Endothelial cell (in vitro differentiated cells): Measurements from ENCODE around the gene MAGEA2B. TPM values are rescaled to one million over a fixed set of nuclear protein-coding genes. Genes with fewer than 3 reads are reported as not detected.
"Not testable (repeated sequence)": the region's sequence is repeated elsewhere in the genome, so short reads cannot be mapped to it uniquely, and the experiment has no call there.

Experiments used
- DNase-seq: peaks from one replicate; pipeline ENCODE4 v3.0.0; 2021; ENCODE audit warnings: low spot score
- H3K27ac Mint-ChIP-seq: one replicate; pipeline ENCODE4 v1.8.0; 2021; ENCODE audit warnings: mixed read lengths, inconsistent platforms; ENCODE audit not compliant: unreplicated experiment
- H3K27me3 Mint-ChIP-seq: one replicate; pipeline ENCODE4 v1.8.0; 2021; ENCODE audit warnings: mild to moderate bottlenecking, moderate library complexity, mixed read lengths, inconsistent platforms; ENCODE audit not compliant: unreplicated experiment
- H3K36me3 Mint-ChIP-seq: one replicate; pipeline ENCODE4 v1.8.0; 2021; ENCODE audit warnings: mild to moderate bottlenecking, low read depth, mixed read lengths, inconsistent platforms; ENCODE audit not compliant: unreplicated experiment
- H3K4me1 Mint-ChIP-seq: one replicate; pipeline ENCODE4 v1.8.0; 2021; ENCODE audit warnings: mild to moderate bottlenecking, mixed read lengths, inconsistent platforms; ENCODE audit not compliant: unreplicated experiment
- H3K4me3 Mint-ChIP-seq: one replicate; pipeline ENCODE4 v1.8.0; 2021; ENCODE audit warnings: mild to moderate bottlenecking, mixed read lengths, inconsistent platforms; ENCODE audit not compliant: unreplicated experiment
- H3K9me3 Mint-ChIP-seq: one replicate; pipeline ENCODE4 v1.8.0; 2021; ENCODE audit warnings: mixed read lengths, inconsistent platforms; ENCODE audit not compliant: unreplicated experiment
- CTCF ChIP-seq: fragments of 200-600 bp; sonication (generic); IDR thresholded peaks from one replicate; pipeline ENCODE4 v1.5.0; 2021; ENCODE audit warnings: antibody characterized with exemption; ENCODE audit not compliant: unreplicated experiment
- long read RNA-seq: library from polyadenylated mRNA; unstranded; transcript quantifications from one replicate; pipeline ENCODE4 v2.0.0, GENCODE V29; 2020; ENCODE audit not compliant: unreplicated experiment
- total RNA-seq: library from RNA; stranded (reverse); fragmentation: NEBNext Ultra II Directional; extraction: Animal tissue kit (Norgen Biotek cat#: 25700); gene quantifications from one replicate; pipeline ENCODE4 v1.2.1, GENCODE V29; 2021; ENCODE audit not compliant: unreplicated experiment

The MAGEA2B gene
- 0.97 TPM for total RNA-seq
- long read RNA-seq, partial matches to known transcripts = 1 of 3 reads
- long read RNA-seq, other reads (novel, unspliced or antisense) = 2 of 3 reads

GRCh38 chrX:152713815-152714787 lies at the start of gene MAGEA2B:
Gene MAGEA2B (plus strand): TSS chrX:152714628. CDS start chrX:152717107, 2,479 bp downstream.
- not testable (repeated sequence) for DNase-seq, H3K27me3 Mint-ChIP-seq, H3K36me3 Mint-ChIP-seq, H3K9me3 Mint-ChIP-seq, H3K4me3 Mint-ChIP-seq, H3K4me1 Mint-ChIP-seq, H3K27ac Mint-ChIP-seq

- H3K4me1 Mint-ChIP-seq = no peaks in the 10 kb centered on the region
- TF ChIP-seq CTCF = no peak
- no peaks in the 10 kb centered on the region for H3K9me3 Mint-ChIP-seq
- H3K27ac Mint-ChIP-seq = no peak overlapping the region
- H3K27me3 Mint-ChIP-seq = no peaks in the 10 kb centered on the region
- H3K36me3 Mint-ChIP-seq = no peaks in the 10 kb centered on the region
- H3K4me3 Mint-ChIP-seq = no peak overlapping the region
- DNase-seq = no peak
Observed at GRCh38 chrX:152674135-152674534, 40.3 kb upstream of the MAGEA2B start.

GRCh38 chrX:152674652-152675051 lies 39.8 kb upstream of the MAGEA2B start:
- H3K9me3 Mint-ChIP-seq, H3K4me1 Mint-ChIP-seq, H3K36me3 Mint-ChIP-seq, H3K27ac Mint-ChIP-seq, DNase-seq, H3K4me3 Mint-ChIP-seq, H3K27me3 Mint-ChIP-seq: not testable (repeated sequence)

- H3K9me3 Mint-ChIP-seq, H3K27ac Mint-ChIP-seq, H3K36me3 Mint-ChIP-seq, H3K27me3 Mint-ChIP-seq, H3K4me1 Mint-ChIP-seq, DNase-seq, H3K4me3 Mint-ChIP-seq: not testable (repeated sequence)
Observed at GRCh38 chrX:152681012-152681411, 33.4 kb upstream of the MAGEA2B start.

- DNase-seq, H3K4me1 Mint-ChIP-seq, H3K27me3 Mint-ChIP-seq: not testable (repeated sequence)
Observed at GRCh38 chrX:152697952-152698931, 16.2 kb upstream of the MAGEA2B start, which contains the start of gene MAGEA3. Gene MAGEA3 (plus strand): TSS chrX:152698794. CDS start chrX:152700833, 2,039 bp downstream.

GRCh38 chrX:152700390-152700789 lies 14.0 kb upstream of the MAGEA2B start:
- DNase-seq, H3K4me1 Mint-ChIP-seq, H3K36me3 Mint-ChIP-seq, H3K4me3 Mint-ChIP-seq, H3K9me3 Mint-ChIP-seq, H3K27me3 Mint-ChIP-seq, H3K27ac Mint-ChIP-seq: not testable (repeated sequence)

More at GRCh38 chrX:152697952-152698931, 16.2 kb upstream of the MAGEA2B start, which contains the start of gene MAGEA3:
- H3K36me3 Mint-ChIP-seq, H3K27ac Mint-ChIP-seq, H3K9me3 Mint-ChIP-seq, H3K4me3 Mint-ChIP-seq: not testable (repeated sequence)

- H3K27ac Mint-ChIP-seq, H3K4me3 Mint-ChIP-seq, H3K4me1 Mint-ChIP-seq, H3K27me3 Mint-ChIP-seq, DNase-seq, H3K9me3 Mint-ChIP-seq, H3K36me3 Mint-ChIP-seq: not testable (repeated sequence)
Observed at GRCh38 chrX:152706500-152706899, 7.9 kb upstream of the MAGEA2B start.

GRCh38 chrX:152709173-152709572 lies 5.3 kb upstream of the MAGEA2B start, which contains the start of gene CSAG2:
Gene CSAG2 (minus strand): TSS chrX:152709273. CDS start chrX:152709112, 161 bp downstream.
- not testable (repeated sequence) for H3K27ac Mint-ChIP-seq, H3K4me1 Mint-ChIP-seq, DNase-seq

GRCh38 chrX:152713195-152713594 lies 1.2 kb upstream of the MAGEA2B start:
- not testable (repeated sequence) for H3K9me3 Mint-ChIP-seq, H3K36me3 Mint-ChIP-seq, H3K4me1 Mint-ChIP-seq, H3K4me3 Mint-ChIP-seq, DNase-seq, H3K27me3 Mint-ChIP-seq, H3K27ac Mint-ChIP-seq

More at GRCh38 chrX:152709173-152709572, 5.3 kb upstream of the MAGEA2B start, which contains the start of gene CSAG2:
- H3K9me3 Mint-ChIP-seq, H3K36me3 Mint-ChIP-seq, H3K4me3 Mint-ChIP-seq, H3K27me3 Mint-ChIP-seq: not testable (repeated sequence)
